Measurements from ENCODE around the gene ADTRP. TPM values are rescaled to one million over a fixed set of nuclear protein-coding genes. Genes with fewer than 3 reads are reported as not detected.

Gene ADTRP
- polyA plus RNA-seq, 1 donor (not counting 4 experiments of a cell fraction or from before 2014, with no cell fraction given), result 16.7 TPM

DNA sequence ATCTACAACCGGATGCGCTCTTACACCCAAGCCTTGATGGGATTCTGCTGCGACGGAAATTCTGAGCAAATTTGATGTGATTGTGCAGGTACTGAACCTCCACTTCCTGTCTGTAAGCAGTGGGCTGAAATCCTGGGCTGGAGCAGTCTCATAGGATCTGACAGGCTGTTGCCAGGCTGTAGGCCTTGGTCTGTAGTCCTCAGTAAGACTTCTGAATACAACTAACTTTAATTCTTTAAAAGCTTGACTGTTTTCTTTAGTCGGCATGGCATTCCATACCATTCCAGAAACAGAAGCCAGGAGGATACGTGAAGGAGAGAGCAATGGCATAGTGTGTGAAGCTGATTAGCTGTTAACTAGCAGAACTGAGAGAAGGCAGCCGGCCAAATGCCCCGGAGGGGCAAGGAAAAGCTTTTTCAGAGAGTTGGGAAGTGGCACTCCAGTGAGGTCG, 68.3 kb downstream of the ADTRP start:
- FAIRE-seq, result peak; percentile 26
- Histone ChIP-seq H3K9ac (ENCODE audit: control insufficient read depth, extremely low read depth, insufficient read depth, low read length) (no peak overlapping the region), H3K4me2 (ENCODE audit: control insufficient read depth, extremely low read depth, insufficient read depth, low read depth, low read length) (peak overlapping the region; percentile 2), H3K27ac (ENCODE audit: control insufficient read depth, insufficient read depth, low read length) (peak overlapping the region; percentile 11), H3K79me2 (ENCODE audit: control insufficient read depth, insufficient read depth, low read length) (no peaks in the 10 kb centered on the region), H3K36me3 (ENCODE audit: control insufficient read depth in 2 of 2, extremely low read depth in 1 of 2, insufficient read depth in 2 of 2, low read length in 2 of 2) (no peaks in the 10 kb centered on the region), H3K9me1 (ENCODE audit: control insufficient read depth, extremely low read depth, insufficient read depth, low read length) (no peaks in the 10 kb centered on the region), H3K9me3 (ENCODE audit: control insufficient read depth, low read depth, low read length) (no peaks in the 10 kb centered on the region), H3K4me1 (ENCODE audit: control insufficient read depth, extremely low read depth, insufficient read depth, low read length) (peaks cover 27% of the 10 kb centered on the region), H3K27me3 (ENCODE audit: control insufficient read depth, extremely low read depth, insufficient read depth, low read length) (no peaks in the 10 kb centered on the region), H4K20me1 (ENCODE audit: control insufficient read depth, extremely low read depth, insufficient read depth, low read length) (no peaks in the 10 kb centered on the region), H3K4me3 (ENCODE audit: control insufficient read depth in 2 of 3, extremely low read depth in 1 of 3, insufficient read depth in 2 of 3, low read depth in 1 of 3, low read length in 3 of 3) (no peak overlapping the region), H2AFZ (ENCODE audit: control insufficient read depth, low read length) (peak overlapping the region; percentile 91)
- no peak for DNase-seq (ENCODE audit: low read depth, low spot score)
- no peak for TF ChIP-seq EZH2 (IDR thresholded peaks at IDR 0.05; ENCODE audit: low read length)
- no peak for TF ChIP-seq CTCF (optimal IDR thresholded peaks at IDR 0.05 in 1 of 3, IDR thresholded peaks at IDR 0.05 in 1 of 3, conservative IDR thresholded peaks at IDR 0.05 in 1 of 3; ENCODE audit: extremely low read depth in 1 of 3, insufficient read depth in 2 of 3, low read length in 3 of 3)
- dilution Hi-C loops (cut with MboI; ENCODE audit: extremely low pct_ligation_motif_present, low sequenced_read_pairs), result no loop called here

GRCh38 chr6:11706171-11706570, 72.4 kb downstream of the ADTRP start:
- Histone ChIP-seq H3K79me2 (ENCODE audit: control insufficient read depth, insufficient read depth, low read length) (no peaks in the 10 kb centered on the region), H3K9me3 (ENCODE audit: control insufficient read depth, low read depth, low read length) (no peaks in the 10 kb centered on the region), H3K36me3 (ENCODE audit: control insufficient read depth in 2 of 2, extremely low read depth in 1 of 2, insufficient read depth in 2 of 2, low read length in 2 of 2) (no peaks in the 10 kb centered on the region), H3K9me1 (ENCODE audit: control insufficient read depth, extremely low read depth, insufficient read depth, low read length) (no peaks in the 10 kb centered on the region), H3K9ac (ENCODE audit: control insufficient read depth, extremely low read depth, insufficient read depth, low read length) (no peak overlapping the region), H3K4me2 (ENCODE audit: control insufficient read depth, extremely low read depth, insufficient read depth, low read depth, low read length) (no peak overlapping the region), H2AFZ (ENCODE audit: control insufficient read depth, low read length) (no peak overlapping the region), H4K20me1 (ENCODE audit: control insufficient read depth, extremely low read depth, insufficient read depth, low read length) (no peaks in the 10 kb centered on the region), H3K4me1 (ENCODE audit: control insufficient read depth, extremely low read depth, insufficient read depth, low read length) (peaks cover 30% of the 10 kb centered on the region), H3K4me3 (ENCODE audit: control insufficient read depth in 2 of 3, extremely low read depth in 1 of 3, insufficient read depth in 2 of 3, low read depth in 1 of 3, low read length in 3 of 3) (no peak overlapping the region), H3K27me3 (ENCODE audit: control insufficient read depth, extremely low read depth, insufficient read depth, low read length) (no peaks in the 10 kb centered on the region), H3K27ac (ENCODE audit: control insufficient read depth, insufficient read depth, low read length) (no peak overlapping the region)
- DNase-seq (ENCODE audit: low read depth, low spot score), result no peak
- no peak for FAIRE-seq
- dilution Hi-C loops (cut with MboI; ENCODE audit: extremely low pct_ligation_motif_present, low sequenced_read_pairs), result no loop called here
- TF ChIP-seq CTCF (optimal IDR thresholded peaks at IDR 0.05 in 1 of 3, IDR thresholded peaks at IDR 0.05 in 1 of 3, conservative IDR thresholded peaks at IDR 0.05 in 1 of 3; ENCODE audit: extremely low read depth in 1 of 3, insufficient read depth in 2 of 3, low read length in 3 of 3) (no peak), EZH2 (IDR thresholded peaks at IDR 0.05; ENCODE audit: low read length) (no peak)
